Heart right ventricle (tissue), 16 donors: ENCODE results near the gene GPN1. TPM values are rescaled to one million over a fixed set of nuclear protein-coding genes. Genes with fewer than 3 reads are reported as not detected.
"Not testable (repeated sequence)": the region's sequence is repeated elsewhere in the genome, so short reads cannot be mapped to it uniquely, and the experiment has no call there.

Experiments used
- ATAC-seq, 8 donors: fragments of 200-7000 bp; cut with Tn5 transposase; one replicate each; pipeline ENCODE4 v1.9.1; 2020; ENCODE audit warnings: mild to moderate bottlenecking in 8 of 8, moderate library complexity in 8 of 8, moderate number of reproducible peaks in 1 of 8
- DNase-seq, 2 donors: peaks; one replicate each; pipeline ENCODE4 v3.0.0-alpha.2; 2020
- H3K27ac ChIP-seq, 10 donors: fragments of 200-600 bp; sonication (generic) in 2 of 10; one replicate each; pipeline versions ENCODE4 v1.5.0 to v1.8.0; 2020 to 2022; ENCODE audit warnings: mild to moderate bottlenecking in 3 of 10
- H3K27me3 ChIP-seq, 7 donors: fragments of 200-600 bp; one replicate each; pipeline ENCODE4 v1.8.0; 2021 to 2022; ENCODE audit warnings: mild to moderate bottlenecking in 2 of 7
- H3K36me3 ChIP-seq, 9 donors: fragments of 200-600 bp; sonication (generic) in 1 of 9; one replicate each; pipeline versions ENCODE4 v1.5.0 to v1.8.0; 2020 to 2022; ENCODE audit warnings: mild to moderate bottlenecking in 2 of 9
- H3K4me1 ChIP-seq, 9 donors: fragments of 200-600 bp; sonication (generic) in 1 of 9; one replicate each; pipeline versions ENCODE4 v1.5.0 to v1.8.0; 2020 to 2022; ENCODE audit warnings: mild to moderate bottlenecking in 4 of 9
- H3K4me3 ChIP-seq, 10 donors: fragments of 200-600 bp; sonication (generic) in 2 of 10; one replicate each; pipeline versions ENCODE4 v1.5.0 to v1.8.0; 2020 to 2022; ENCODE audit warnings: mild to moderate bottlenecking in 7 of 10, moderate library complexity in 2 of 10
- H3K9me3 ChIP-seq, 11 donors: fragments of 200-600 bp in 10 of 11; sonication (generic) in 2 of 11; one replicate each; pipeline versions ENCODE4 v1.5.0 to v1.8.0; 2013 to 2022; ENCODE audit warnings: mild to moderate bottlenecking in 2 of 11, control low read depth in 1 of 11, moderate library complexity in 1 of 11
- WGBS, 2 donors: extraction: QIAGEN DNeasy Blood & Tissue Kit; methylation state at CpG; one replicate each; pipeline ENCODE4 v1.1.7; 2013; ENCODE audit warnings: inconsistent platforms in 1 of 2; 5-methylcytosine and 5-hydroxymethylcytosine counted together
- intact Hi-C, 10 donors: fragments of 100-400 bp; cut with DNase I; formaldehyde crosslinking; loops; one replicate each; pipeline versions ENCODE4 v1.11.1 to v1.14.2; 2022
- polyA plus RNA-seq, 2 donors: library from polyadenylated mRNA; stranded (reverse); fragments of 200-250 nt; gene quantifications; one replicate each; pipeline ENCODE4 v1.2.3, GENCODE V29; 2013
- total RNA-seq, 10 donors: library from RNA; stranded (reverse); fragmentation: NEBNext Ultra II Directional in 3 of 10; extraction: Animal tissue kit (Norgen Biotek cat#: 25700) in 3 of 10; gene quantifications; one replicate each; pipeline versions ENCODE4 v1.2.1 to v1.2.4, GENCODE V29; 2021 to 2023
- TF ChIP-seq, protein P1 (sequence below), 9 donors: fragments of 200-600 bp; sonication (generic) in 2 of 9; IDR thresholded peaks; one replicate each; pipeline versions ENCODE4 v1.5.0 to v1.8.0; 2021 to 2022; ENCODE audit warnings: antibody characterized with exemption in 9 of 9, mild to moderate bottlenecking in 5 of 9, moderate library complexity in 1 of 9
- donor health status: Arrhythmogenic right ventricular cardiomyopathy.
- donor health status: ischemic (EF 13 %, LVEDD 7.1; RV severe dilation, severe dysfunction).
- donor health status: healthy with polysubstance abuse.
- donor health status: DM: no; HTN: yes; CAD: no.
- donor health status: DM: no; HTN: no; CAD: no.
- donor health status: ischemic (EF 25% LVEDD 6.9; RV normal size, moderate dysfunction).
- donor health status: ischemic (EF 25% LVEDD 5.7; RV mildly dilated, moderate dysfunction).
- donor health status: healthy.
- donor health status: DM: yes; HTN: yes; CAD: no.
- donor health status: Ischemic cardiomyopathy.
- donor health status: ischemic (EF 35%, LVEDD 5.7; RV mildly dilated, moderate dysfunction).
- donor health status: nonischemic (EF 11% LVEDD 7.7; RV severe dilation, severe dysfunction).
- donor health status: DM: yes; HTN: yes; CAD: no.
- donor health status: PGD.
- donor health status: ischemic (EF 29% LVEDD 5.4; RV normal size, mild dysfunction).
- donor health status: nonischemic (EF 23%, LVEDD 6.1; RV moderate dilation, normal function).

Gene GPN1
- total and polyA plus RNA-seq, 12 donors, result 6.5 to 25.6 (median 19.7) TPM

DNA sequence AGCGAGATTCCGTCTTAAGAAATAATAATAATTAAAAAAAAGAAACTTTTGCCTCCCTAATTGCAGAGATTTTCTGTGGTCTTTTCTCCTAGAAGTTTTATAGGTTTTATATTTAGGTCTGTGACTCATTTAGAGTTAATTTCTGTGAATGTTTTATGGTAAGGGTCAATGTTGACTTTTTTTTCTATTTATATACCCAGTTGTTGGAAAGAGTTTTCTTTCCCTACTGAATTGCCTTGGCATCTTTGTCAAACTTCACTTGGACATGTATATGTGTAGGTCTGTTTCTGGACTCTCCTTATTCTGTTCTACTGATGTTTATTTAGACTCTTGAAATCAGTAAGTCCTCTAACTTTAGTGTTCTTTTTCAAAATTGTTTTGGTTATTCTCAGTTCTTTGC is 40.5 kb upstream of the GPN1 start:
- peaks cover 0 to 44% (median 10%) of the 10 kb centered on the region in 11 donors for H3K9me3 ChIP-seq
- 97 to 98% methylated on average over 2 of the region's 2 CpGs for WGBS, 2 donors
- no peaks in the 10 kb centered on the region for H3K27me3 ChIP-seq
- peaks cover 0 to 37% (median 20%) of the 10 kb centered on the region in 9 donors for H3K4me1 ChIP-seq
- DNase-seq (no peak), ATAC-seq (no peak)
- intact Hi-C loops, result loop anchor here in 1 of 10 donors (10.0 kb wide), 2 partner anchors 94 to 164 kb away; partner anchors contain the start of genes FNDC4, GCKR and NRBP1
- no peak overlapping the region for H3K27ac ChIP-seq
- TF ChIP-seq, protein P1, sequence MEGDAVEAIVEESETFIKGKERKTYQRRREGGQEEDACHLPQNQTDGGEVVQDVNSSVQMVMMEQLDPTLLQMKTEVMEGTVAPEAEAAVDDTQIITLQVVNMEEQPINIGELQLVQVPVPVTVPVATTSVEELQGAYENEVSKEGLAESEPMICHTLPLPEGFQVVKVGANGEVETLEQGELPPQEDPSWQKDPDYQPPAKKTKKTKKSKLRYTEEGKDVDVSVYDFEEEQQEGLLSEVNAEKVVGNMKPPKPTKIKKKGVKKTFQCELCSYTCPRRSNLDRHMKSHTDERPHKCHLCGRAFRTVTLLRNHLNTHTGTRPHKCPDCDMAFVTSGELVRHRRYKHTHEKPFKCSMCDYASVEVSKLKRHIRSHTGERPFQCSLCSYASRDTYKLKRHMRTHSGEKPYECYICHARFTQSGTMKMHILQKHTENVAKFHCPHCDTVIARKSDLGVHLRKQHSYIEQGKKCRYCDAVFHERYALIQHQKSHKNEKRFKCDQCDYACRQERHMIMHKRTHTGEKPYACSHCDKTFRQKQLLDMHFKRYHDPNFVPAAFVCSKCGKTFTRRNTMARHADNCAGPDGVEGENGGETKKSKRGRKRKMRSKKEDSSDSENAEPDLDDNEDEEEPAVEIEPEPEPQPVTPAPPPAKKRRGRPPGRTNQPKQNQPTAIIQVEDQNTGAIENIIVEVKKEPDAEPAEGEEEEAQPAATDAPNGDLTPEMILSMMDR (IDR thresholded peaks at IDR 0.05), result no peak
- no peak overlapping the region for H3K4me3 ChIP-seq
- H3K36me3 ChIP-seq, result peaks cover 0 to 13% (median 0%) of the 10 kb centered on the region in 9 donors

DNA sequence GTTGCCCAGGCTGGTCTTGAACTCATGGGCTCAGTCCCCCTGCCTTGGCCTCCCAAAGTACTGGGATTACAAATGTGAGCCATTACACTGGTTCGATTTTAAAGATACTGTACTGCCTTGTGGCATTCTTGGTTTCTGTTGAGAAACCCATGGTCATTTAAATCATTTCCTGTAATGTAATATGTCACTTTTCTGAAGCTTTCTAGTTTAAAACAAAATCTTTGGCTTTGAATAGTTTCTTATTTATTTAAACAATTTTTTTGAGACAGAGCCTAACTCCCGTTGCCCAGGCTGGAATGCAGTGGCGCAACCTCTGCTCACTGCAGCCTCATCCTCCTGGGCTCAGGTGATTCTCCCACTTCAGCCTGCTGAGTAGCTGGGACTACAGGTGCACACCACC is 37.1 kb upstream of the GPN1 start:
- TF ChIP-seq, protein P1 (IDR thresholded peaks at IDR 0.05), result no peak

DNA sequence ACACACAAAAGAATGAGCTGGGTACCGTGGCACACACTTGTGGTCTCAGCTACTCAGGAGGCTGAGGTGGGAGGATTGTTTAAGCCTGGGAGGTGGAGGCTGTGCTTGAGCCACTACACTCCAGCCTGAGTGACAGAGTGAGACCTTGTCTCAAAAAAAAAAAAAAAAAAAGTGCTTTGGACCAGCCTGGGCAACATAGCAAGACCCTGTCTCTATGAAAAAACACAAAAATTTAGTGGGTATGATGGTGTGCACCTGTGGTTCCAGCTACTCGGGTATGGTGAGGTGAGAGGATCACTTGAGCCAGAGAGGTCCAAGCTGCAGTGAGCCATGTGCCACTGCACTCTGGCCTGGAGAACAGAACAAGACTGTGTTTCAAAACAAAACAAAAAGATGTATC is 35.6 kb upstream of the GPN1 start:
- no peak overlapping the region for H3K4me3 ChIP-seq
- H3K36me3 ChIP-seq, result peaks cover 0 to 28% (median 6%) of the 10 kb centered on the region in 9 donors
- DNase-seq, result no peak
- WGBS, 2 donors, result 95 to 99% methylated on average over 2 of the region's 2 CpGs
- peaks cover 0 to 15% (median 0%) of the 10 kb centered on the region in 9 donors for H3K4me1 ChIP-seq
- H3K27me3 ChIP-seq, result no peaks in the 10 kb centered on the region
- peaks cover 0 to 64% (median 22%) of the 10 kb centered on the region in 11 donors for H3K9me3 ChIP-seq
- TF ChIP-seq, protein P1 (IDR thresholded peaks at IDR 0.05), result no peak
- H3K27ac ChIP-seq, result no peak overlapping the region
- intact Hi-C loops, result no loop called here
- no peak for ATAC-seq

More for the DNA sequence above, 37.1 kb upstream of the GPN1 start:
- Histone ChIP-seq H3K27ac (no peak overlapping the region), H3K27me3 (no peaks in the 10 kb centered on the region), H3K4me3 (no peak overlapping the region), H3K9me3 (peaks cover 0 to 69% (median 22%) of the 10 kb centered on the region in 11 donors), H3K4me1 (peaks cover 0 to 14% (median 0%) of the 10 kb centered on the region in 9 donors), H3K36me3 (peaks cover 0 to 23% (median 0%) of the 10 kb centered on the region in 9 donors)
- ATAC-seq, result no peak
- DNase-seq, result no peak
- WGBS, 2 donors, result 96 to 100% methylated on average over 3 of the region's 3 CpGs
- intact Hi-C loops, result no loop called here

DNA sequence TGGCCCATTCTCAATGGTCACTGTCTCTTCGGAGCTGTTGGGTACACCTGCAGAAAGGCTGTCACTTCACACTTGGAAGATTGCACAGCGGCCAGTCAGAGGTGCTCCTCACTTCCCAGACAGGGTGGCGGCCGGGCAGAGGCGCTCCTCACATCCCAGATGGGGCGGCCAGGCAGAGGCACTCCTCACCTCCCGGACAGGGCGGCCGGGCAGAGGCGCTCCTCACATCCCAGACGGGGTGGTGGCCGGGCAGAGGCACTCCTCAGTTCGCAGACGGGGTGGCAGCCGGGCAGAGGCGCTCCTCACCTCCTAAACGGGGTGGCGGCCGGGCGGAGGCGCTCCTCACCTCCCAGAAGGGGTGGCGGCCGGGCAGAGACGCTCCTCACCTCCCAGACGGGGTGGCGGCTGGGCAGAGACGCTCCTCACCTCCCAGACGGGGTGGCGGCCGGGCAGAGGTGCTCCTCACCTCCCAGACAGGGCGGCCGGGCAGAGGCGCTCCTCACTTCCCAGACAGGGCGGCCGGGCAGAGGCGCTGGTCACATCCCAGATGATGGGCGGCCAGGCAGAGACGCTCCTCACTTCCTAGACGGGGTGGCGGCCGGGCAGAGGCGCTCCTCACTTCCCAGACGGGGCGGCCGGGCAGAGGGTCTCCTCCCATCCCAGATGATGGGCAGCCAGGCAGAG is 34.7 kb upstream of the GPN1 start:
- WGBS, 2 donors, result 98% methylated on average over 45 of the region's 45 CpGs
- H3K36me3 ChIP-seq, result peaks cover 0 to 37% (median 6%) of the 10 kb centered on the region in 9 donors
- H3K27ac ChIP-seq, H3K27me3 ChIP-seq, ATAC-seq, H3K4me3 ChIP-seq, intact Hi-C loops, DNase-seq: not testable (repeated sequence)
- peaks cover 0 to 56% (median 20%) of the 10 kb centered on the region in 11 donors for H3K9me3 ChIP-seq
- H3K4me1 ChIP-seq, result peaks cover 0 to 24% (median 0%) of the 10 kb centered on the region in 9 donors

DNA sequence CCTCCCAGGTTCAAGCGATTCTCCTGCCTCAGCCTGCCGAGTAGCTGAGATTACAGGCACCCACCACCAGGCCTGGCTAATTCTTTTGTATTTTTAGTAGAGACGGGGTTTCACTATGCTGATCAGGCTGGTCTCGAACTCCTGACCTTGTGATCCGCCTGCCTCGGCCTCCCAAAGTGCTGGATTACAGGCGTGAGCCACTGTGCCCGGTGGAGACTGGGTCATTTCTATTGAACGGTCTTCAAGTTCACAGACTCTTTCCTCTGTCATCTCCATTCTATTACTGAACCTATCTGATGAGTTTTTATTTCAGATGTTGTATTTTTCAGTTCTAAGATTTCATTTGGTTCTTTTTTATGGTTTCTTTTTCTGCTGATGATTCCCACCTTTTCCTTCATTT is 33.4 kb upstream of the GPN1 start:
- DNase-seq, H3K27ac ChIP-seq, intact Hi-C loops, H3K27me3 ChIP-seq, ATAC-seq, H3K4me3 ChIP-seq: not testable (repeated sequence)
- Histone ChIP-seq H3K4me1 (peaks cover 0 to 29% (median 0%) of the 10 kb centered on the region in 9 donors), H3K36me3 (peaks cover 0 to 50% (median 7%) of the 10 kb centered on the region in 9 donors), H3K9me3 (peaks cover 0 to 44% (median 18%) of the 10 kb centered on the region in 11 donors)
- WGBS, 2 donors, result 98 to 99% methylated on average over 9 of the region's 9 CpGs
